ENCODE measurements around the gene SEPTIN11. TPM values are rescaled to one million over a fixed set of nuclear protein-coding genes. Genes with fewer than 3 reads are reported as not detected.
"Not testable (repeated sequence)": the region's sequence is repeated elsewhere in the genome, so short reads cannot be mapped to it uniquely, and the experiment has no call there.

SEPTIN11 gene
- total RNA-seq, 1 donor from 2014 or later, result 25.4 TPM

- DNase-seq, result peak; percentile 75
- ATAC-seq (ENCODE audit: poor library complexity), result peak; percentile 30
- intact Hi-C loops (cut with DNase I), result loop anchor here (10.0 kb wide), 1 partner anchor 54 kb away; no protein-coding TSS in a partner anchor
These were observed 752 bp downstream of the SEPTIN11 start for GRCh38 chr4:76950052-76950955.

GRCh38 chr4:76950956-76951671 is 1.6 kb downstream of the SEPTIN11 start:
- intact Hi-C loops (cut with DNase I), result loop anchor here (10.0 kb wide), 1 partner anchor 54 kb away; no protein-coding TSS in a partner anchor
- peak; percentile 2 for ATAC-seq (ENCODE audit: poor library complexity)
- no peak for DNase-seq

- no peak for ATAC-seq (ENCODE audit: poor library complexity)
- no peak for DNase-seq
- intact Hi-C loops (cut with DNase I), result loop anchor here (10.0 kb wide), 1 partner anchor 53 kb away; no protein-coding TSS in a partner anchor
These were observed 2.1 kb downstream of the SEPTIN11 start for GRCh38 chr4:76951672-76952010.

GRCh38 chr4:76952071-76952470 is 2.5 kb downstream of the SEPTIN11 start:
- ATAC-seq (ENCODE audit: poor library complexity) (no peak), DNase-seq (no peak)
- intact Hi-C loops (cut with DNase I), result loop anchor here (10.0 kb wide), 1 partner anchor 53 kb away; no protein-coding TSS in a partner anchor

GRCh38 chr4:76952656-76953582 is 3.4 kb downstream of the SEPTIN11 start:
- intact Hi-C loops (cut with DNase I), result loop anchor here (10.0 kb wide), 1 partner anchor 52 kb away; no protein-coding TSS in a partner anchor
- ATAC-seq (ENCODE audit: poor library complexity), result no peak

GRCh38 chr4:76953956-76954355 is 4.4 kb downstream of the SEPTIN11 start:
- ATAC-seq (ENCODE audit: poor library complexity) (no peak), DNase-seq (no peak)
- intact Hi-C loops (cut with DNase I), result loop anchor here (10.0 kb wide), 1 partner anchor 51 kb away; no protein-coding TSS in a partner anchor

More at GRCh38 chr4:76952656-76953582, 3.4 kb downstream of the SEPTIN11 start:
- DNase-seq, result no peak

GRCh38 chr4:76954489-76954888 is 4.9 kb downstream of the SEPTIN11 start:
- DNase-seq, result no peak
- intact Hi-C loops (cut with DNase I), result loop anchor here (10.0 kb wide), 1 partner anchor 50 kb away; no protein-coding TSS in a partner anchor

GRCh38 chr4:76955182-76955581 is 5.6 kb downstream of the SEPTIN11 start:
- ATAC-seq (ENCODE audit: poor library complexity), result no peak
- DNase-seq, result no peak

More at GRCh38 chr4:76954489-76954888, 4.9 kb downstream of the SEPTIN11 start:
- ATAC-seq (ENCODE audit: poor library complexity), result no peak

GRCh38 chr4:76957004-76957738 is 7.6 kb downstream of the SEPTIN11 start:
- DNase-seq, result peak; percentile 53
- intact Hi-C loops (cut with DNase I), result loop anchor here (10.0 kb wide), 1 partner anchor 48 kb away; no protein-coding TSS in a partner anchor
- ATAC-seq (ENCODE audit: poor library complexity), result peak; percentile 73

More at GRCh38 chr4:76955182-76955581, 5.6 kb downstream of the SEPTIN11 start:
- intact Hi-C loops (cut with DNase I), result loop anchor here (10.0 kb wide), 1 partner anchor 50 kb away; no protein-coding TSS in a partner anchor

GRCh38 chr4:76958891-76959290 is 9.3 kb downstream of the SEPTIN11 start:
- ATAC-seq (ENCODE audit: poor library complexity), result no peak
- DNase-seq, result no peak
- intact Hi-C loops (cut with DNase I), result loop anchor here (10.0 kb wide), 1 partner anchor 46 kb away; no protein-coding TSS in a partner anchor

- intact Hi-C loops (cut with DNase I), result no loop called here
- DNase-seq, result no peak
- no peak for ATAC-seq (ENCODE audit: poor library complexity)
These were observed 10.5 kb downstream of the SEPTIN11 start for GRCh38 chr4:76960014-76960413.

- no peak for ATAC-seq (ENCODE audit: poor library complexity)
- DNase-seq, result no peak
- intact Hi-C loops (cut with DNase I), result no loop called here
These were observed 13.0 kb downstream of the SEPTIN11 start for GRCh38 chr4:76962406-76963130.

GRCh38 chr4:76963131-76963750 is 13.7 kb downstream of the SEPTIN11 start:
- intact Hi-C loops (cut with DNase I), result no loop called here
- ATAC-seq (ENCODE audit: poor library complexity), result no peak
- no peak for DNase-seq

- intact Hi-C loops (cut with DNase I); DNase-seq; ATAC-seq (ENCODE audit: poor library complexity): not testable (repeated sequence)
These were observed 14.4 kb downstream of the SEPTIN11 start for GRCh38 chr4:76963927-76964326.

- ATAC-seq (ENCODE audit: poor library complexity), result no peak
- DNase-seq, result no peak
- intact Hi-C loops (cut with DNase I), result no loop called here
These were observed 15.2 kb downstream of the SEPTIN11 start for GRCh38 chr4:76964769-76965168.

- no peak for ATAC-seq (ENCODE audit: poor library complexity)
- no peak for DNase-seq
- intact Hi-C loops (cut with DNase I), result no loop called here
These were observed 16.5 kb downstream of the SEPTIN11 start for GRCh38 chr4:76965866-76966579.
